BJ (cell line): ENCODE results near the gene TXNRD1. TPM values are rescaled to one million over a fixed set of nuclear protein-coding genes. Genes with fewer than 3 reads are reported as not detected.

Experiments used
- CTCF ChIA-PET: fragments of 350-600 bp; formaldehyde crosslinking; extraction: SDS; loops from one replicate; lab custom pipeline; 2021; ENCODE audit warnings: antibody characterized with exemption, inconsistent platforms; lab: Yijun Ruan, JAX
- POLR2A ChIA-PET: fragments of 300-600 bp; sonication (Branson Sonifier 250); formaldehyde crosslinking; extraction: SDS; loops from one replicate; lab custom pipeline; 2021; ENCODE audit warnings: antibody characterized with exemption; lab: Charles Lee
- DNase-seq: peaks from one replicate; pipeline ENCODE4 v3.0.0-alpha.2; 2011; ENCODE audit warnings: low read depth
- H3K27me3 ChIP-seq: 2 replicates; pipeline ENCODE4 v1.6.0; 2011; ENCODE audit warnings: low read length; ENCODE audit not compliant: control insufficient read depth, insufficient read depth
- H3K36me3 ChIP-seq: 2 replicates; pipeline ENCODE4 v1.5.1; 2011; ENCODE audit warnings: low read length; ENCODE audit not compliant: control insufficient read depth, insufficient read depth
- H3K4me3 ChIP-seq: 2 replicates; pipeline ENCODE4 v1.5.1; 2011; ENCODE audit warnings: low read depth, mild to moderate bottlenecking, control low read depth, low read length
- CTCF ChIP-seq: IDR thresholded peaks from 2 replicates; pipeline ENCODE4 v1.5.1; 2011; ENCODE audit warnings: low read depth, mild to moderate bottlenecking, control low read depth, inconsistent platforms, low read length, moderate library complexity; ENCODE audit not compliant: insufficient read depth
- polyA plus RNA-seq: library from polyadenylated mRNA; depleted of rRNA; stranded (reverse); fragments of >200 nt; gene quantifications from 2 replicates; pipeline ENCODE4 v1.2.3, GENCODE V29; 2011

Gene TXNRD1
- polyA plus RNA-seq, 1 experiment = 1,028 TPM

- Histone ChIP-seq H3K4me3 (peak within 1 kb of the TSS; percentile 46), H3K27me3 (no peaks in the 10 kb centered on the region), H3K36me3 (peaks cover 6% of the 10 kb centered on the region)
- no peak for TF ChIP-seq CTCF
- CTCF ChIA-PET = interaction anchor here (0.7 to 1.2 kb wide), 4 partner anchors 15 to 103 kb away, joined by 3 to 5 read pairs (median 4); partner anchors contain the start of gene TXNRD1
- POLR2A ChIA-PET = interaction anchor here (0.6 kb wide), 1 partner anchor 84 kb away, joined by 3 read pairs; no protein-coding TSS in a partner anchor
- DNase-seq = no peak
These were observed 88.1 kb downstream of the TXNRD1 start, which contains the start of gene EID3 for GRCh38 chr12:104303538-104304151. TSS of gene EID3 (plus strand) at chr12:104303739. CDS start at chr12:104303935, 196 bp downstream.

- no peak for DNase-seq
- POLR2A ChIA-PET = no interaction called here
- Histone ChIP-seq H3K36me3 (peaks cover 8% of the 10 kb centered on the region), H3K4me3 (peak overlapping the region; percentile 46), H3K27me3 (no peaks in the 10 kb centered on the region)
- CTCF ChIA-PET = interaction anchor here (0.7 to 1.2 kb wide), 3 partner anchors 89 to 104 kb away, joined by 3 to 5 read pairs (median 3); partner anchors contain the start of gene TXNRD1
- TF ChIP-seq CTCF = no peak
These were observed 88.9 kb downstream of the TXNRD1 start for GRCh38 chr12:104304261-104305009.

- Histone ChIP-seq H3K36me3 (peaks cover 10% of the 10 kb centered on the region), H3K27me3 (no peaks in the 10 kb centered on the region), H3K4me3 (no peak overlapping the region)
- no peak for DNase-seq
- ChIA-PET POLR2A (no interaction called here), CTCF (interaction anchor here (0.7 to 1.3 kb wide), 3 partner anchors 34 to 248 kb away, joined by 3 to 4 read pairs (median 4); no protein-coding TSS in a partner anchor)
- no peak for TF ChIP-seq CTCF
These were observed 89.8 kb downstream of the TXNRD1 start for GRCh38 chr12:104305349-104305748.

GRCh38 chr12:104306376-104306775 lies 90.8 kb downstream of the TXNRD1 start:
- POLR2A ChIA-PET = interaction anchor here (0.5 kb wide), 1 partner anchor 11 kb away, joined by 3 read pairs; no protein-coding TSS in a partner anchor
- peaks cover 10% of the 10 kb centered on the region for H3K36me3 ChIP-seq

More at GRCh38 chr12:104306376-104306775, 90.8 kb downstream of the TXNRD1 start:
- TF ChIP-seq CTCF = no peak
- H3K4me3 ChIP-seq = no peak overlapping the region
- DNase-seq = no peak
- CTCF ChIA-PET = interaction anchor here (0.6 to 1.3 kb wide), 3 partner anchors 33 to 181 kb away, joined by 3 to 4 read pairs (median 4); no protein-coding TSS in a partner anchor
- no peaks in the 10 kb centered on the region for H3K27me3 ChIP-seq
